Esophagus (tissue), 2 donors: ENCODE data around the gene CNGA1. TPM values are rescaled to one million over a fixed set of nuclear protein-coding genes. Genes with fewer than 3 reads are reported as not detected.

Experiments
- H3K27ac ChIP-seq, 2 donors: one replicate each; pipeline ENCODE4 v1.5.1; 2013; ENCODE audit warnings: low read depth in 2 of 2, mild to moderate bottlenecking in 2 of 2, inconsistent platforms in 1 of 2, low read length in 1 of 2, moderate library complexity in 1 of 2
- H3K27me3 ChIP-seq, 2 donors: one replicate each; pipeline ENCODE4 v1.6.1; 2013; ENCODE audit warnings: low read length in 2 of 2, control low read depth in 1 of 2, mild to moderate bottlenecking in 1 of 2; ENCODE audit not compliant: insufficient read depth in 2 of 2, control insufficient read depth in 1 of 2
- H3K36me3 ChIP-seq, 2 donors: one replicate each; pipeline ENCODE4 v1.6.1; 2013; ENCODE audit warnings: low read length in 1 of 2; ENCODE audit not compliant: control insufficient read depth in 2 of 2, insufficient read depth in 2 of 2
- H3K4me1 ChIP-seq, 2 donors: one replicate each; pipeline ENCODE4 v1.6.1; 2013; ENCODE audit warnings: low read length in 1 of 2; ENCODE audit not compliant: control insufficient read depth in 2 of 2, insufficient read depth in 2 of 2
- H3K4me3 ChIP-seq, 2 donors: one replicate each; pipeline ENCODE4 v1.5.1; 2013; ENCODE audit warnings: low read length in 2 of 2, mild to moderate bottlenecking in 2 of 2, low read depth in 1 of 2, moderate library complexity in 1 of 2
- H3K9me3 ChIP-seq, 2 donors: one replicate each; pipeline ENCODE4 v1.6.1; 2013; ENCODE audit warnings: mild to moderate bottlenecking in 2 of 2, low read depth in 1 of 2, low read length in 1 of 2, moderate library complexity in 1 of 2; ENCODE audit not compliant: control insufficient read depth in 2 of 2, insufficient read depth in 1 of 2
- WGBS, 2 donors: extraction: QIAGEN DNeasy Blood & Tissue Kit; methylation state at CpG; one replicate each; pipeline ENCODE4 v1.1.7; 2013; 5-methylcytosine and 5-hydroxymethylcytosine counted together
- polyA plus RNA-seq, 2 donors: library from polyadenylated mRNA; stranded (reverse); fragments of 200-250 nt; gene quantifications; one replicate each; pipeline ENCODE4 v1.2.3, GENCODE V29; 2013
- donor health status: healthy with polysubstance abuse.
- donor health status: Bipolar disorder and iron deficiency.

Gene CNGA1
- polyA plus RNA-seq, 2 donors, result 3.4 to 8.8 TPM

DNA sequence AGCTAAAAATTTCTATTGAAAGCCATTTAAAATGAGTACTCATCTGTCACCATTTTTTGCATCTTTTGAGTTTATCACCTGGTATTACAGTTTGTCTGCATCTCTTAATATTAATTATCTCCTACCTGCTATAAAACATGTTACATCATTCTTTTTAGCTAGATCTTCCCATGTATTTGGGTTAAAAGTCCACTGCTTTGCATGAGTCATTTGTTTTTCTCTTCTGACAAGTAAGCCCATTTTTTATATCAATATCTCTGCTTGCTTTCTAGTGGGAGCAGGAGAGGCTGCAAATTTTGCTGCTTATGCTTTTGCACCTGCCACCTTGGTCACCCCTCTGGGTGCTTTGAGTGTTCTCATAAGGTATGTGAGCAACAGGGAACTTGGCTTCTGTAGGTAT lies 16.2 kb upstream of the CNGA1 start:
- no peaks in the 10 kb centered on the region for H3K4me1 ChIP-seq
- no peak overlapping the region for H3K27ac ChIP-seq
- no peaks in the 10 kb centered on the region for H3K9me3 ChIP-seq
- no peak overlapping the region for H3K4me3 ChIP-seq
- no peaks in the 10 kb centered on the region for H3K36me3 ChIP-seq
- H3K27me3 ChIP-seq, result no peaks in the 10 kb centered on the region

DNA sequence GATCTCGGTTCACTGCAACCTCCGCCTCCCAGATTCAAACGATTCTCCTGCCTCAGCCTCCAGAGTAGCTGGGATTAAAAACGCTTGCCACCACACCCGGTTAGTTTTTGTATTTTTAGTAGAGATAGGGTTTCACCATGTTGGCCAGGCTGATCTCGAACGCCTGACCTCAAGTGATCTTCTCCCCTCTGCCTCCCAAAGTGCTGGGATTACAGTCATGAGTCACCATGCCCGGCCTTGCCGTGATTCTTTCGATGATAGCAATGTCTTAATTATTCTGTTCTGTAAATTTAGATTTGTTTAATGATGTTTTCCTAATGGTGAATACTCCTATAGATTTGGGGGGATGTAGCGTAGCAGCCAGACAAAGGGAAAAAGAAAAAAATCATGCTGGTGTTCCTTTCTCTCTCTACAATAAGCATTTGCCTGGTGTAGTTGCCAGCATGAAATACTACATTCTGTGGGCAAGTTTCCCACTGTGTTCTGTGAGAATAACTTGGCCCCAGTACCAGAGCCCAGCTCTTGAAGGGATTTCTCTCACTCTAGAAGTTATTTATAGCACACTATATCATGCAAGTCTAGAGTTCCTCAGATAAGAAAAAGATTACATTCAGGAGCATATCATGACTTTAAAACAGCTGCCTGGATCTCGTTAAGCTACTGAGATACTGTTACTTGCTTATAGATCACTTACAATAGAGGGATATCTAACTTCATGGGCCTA lies 15.5 kb upstream of the CNGA1 start:
- Histone ChIP-seq H3K9me3 (no peaks in the 10 kb centered on the region), H3K27ac (no peak overlapping the region), H3K4me1 (no peaks in the 10 kb centered on the region), H3K4me3 (no peak overlapping the region), H3K27me3 (no peaks in the 10 kb centered on the region), H3K36me3 (no peaks in the 10 kb centered on the region)
- WGBS, 2 donors, result 68 to 83% methylated on average over 12 of the region's 12 CpGs

DNA sequence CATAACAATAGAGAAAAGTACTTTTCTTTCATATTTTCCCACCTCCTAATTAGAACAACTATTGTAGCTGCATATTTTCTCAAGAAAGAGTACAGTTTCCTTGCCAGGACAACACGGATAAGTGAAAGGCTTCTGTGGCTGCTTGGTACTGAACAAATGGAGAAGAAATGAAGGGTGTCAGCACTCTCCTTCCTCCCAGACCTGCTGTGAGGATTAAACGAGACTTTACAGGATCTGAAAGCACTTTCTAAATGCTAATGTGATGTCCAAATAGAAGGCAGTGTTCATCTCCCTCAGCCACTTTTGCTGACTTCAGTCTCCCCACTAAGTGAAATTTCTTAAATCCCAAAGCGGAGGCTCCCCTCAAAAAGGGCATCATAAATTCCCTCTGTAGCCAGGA lies 14.0 kb upstream of the CNGA1 start:
- WGBS, 2 donors, result 71 to 73% methylated on average over 3 of the region's 3 CpGs
- no peak overlapping the region for H3K4me3 ChIP-seq
- no peak overlapping the region for H3K27ac ChIP-seq
- no peaks in the 10 kb centered on the region for H3K27me3 ChIP-seq
- H3K4me1 ChIP-seq, result no peaks in the 10 kb centered on the region
- H3K9me3 ChIP-seq, result no peaks in the 10 kb centered on the region
- H3K36me3 ChIP-seq, result peaks cover 1 to 4% of the 10 kb centered on the region in 2 donors

DNA sequence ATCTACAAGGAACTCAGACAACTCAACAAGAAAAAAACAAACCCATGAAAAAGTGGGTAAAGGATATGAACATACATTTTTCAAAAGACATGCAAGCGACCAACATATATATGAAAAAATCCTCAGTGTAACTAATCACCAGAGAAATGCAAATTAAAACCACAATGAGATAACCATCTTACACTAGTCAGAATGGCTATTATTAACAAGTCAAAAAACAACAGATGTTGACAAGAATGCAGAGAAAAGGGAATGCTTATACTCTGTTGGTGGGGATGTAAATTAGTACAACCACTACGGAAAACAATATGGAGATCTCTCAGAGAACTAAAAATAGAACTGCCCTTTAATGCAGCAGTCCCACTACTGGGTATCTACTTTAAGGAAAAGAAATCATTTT lies 12.2 kb upstream of the CNGA1 start:
- Histone ChIP-seq H3K4me3 (no peak overlapping the region), H3K27me3 (no peaks in the 10 kb centered on the region), H3K27ac (no peak overlapping the region), H3K36me3 (peaks cover 1 to 4% of the 10 kb centered on the region in 2 donors), H3K4me1 (no peaks in the 10 kb centered on the region), H3K9me3 (no peaks in the 10 kb centered on the region)
- WGBS, 2 donors, result 49 to 65% methylated on average over 2 of the region's 2 CpGs

DNA sequence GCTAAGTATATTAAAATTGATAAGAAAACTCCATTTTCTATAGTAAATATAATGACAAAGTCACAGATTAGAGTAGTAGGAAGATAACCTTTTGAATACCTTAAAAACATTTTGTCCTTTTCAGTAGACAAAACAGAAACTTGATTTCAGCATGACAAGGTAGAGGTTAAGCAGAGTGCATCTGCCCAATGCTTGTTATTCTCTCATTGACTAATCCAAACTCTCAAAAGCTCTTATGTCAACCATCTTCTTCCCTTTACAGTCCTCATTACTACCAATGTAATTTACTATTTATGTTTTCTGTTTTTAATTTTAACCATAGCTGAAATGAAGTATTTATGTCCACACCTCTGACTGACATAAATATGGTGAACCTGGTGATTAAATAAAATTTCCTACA lies 11.2 kb upstream of the CNGA1 start:
- no peak overlapping the region for H3K4me3 ChIP-seq
- H3K4me1 ChIP-seq, result no peaks in the 10 kb centered on the region
- H3K27ac ChIP-seq, result no peak overlapping the region
- H3K9me3 ChIP-seq, result no peaks in the 10 kb centered on the region
- H3K27me3 ChIP-seq, result no peaks in the 10 kb centered on the region
- peaks cover 1 to 4% of the 10 kb centered on the region in 2 donors for H3K36me3 ChIP-seq

DNA sequence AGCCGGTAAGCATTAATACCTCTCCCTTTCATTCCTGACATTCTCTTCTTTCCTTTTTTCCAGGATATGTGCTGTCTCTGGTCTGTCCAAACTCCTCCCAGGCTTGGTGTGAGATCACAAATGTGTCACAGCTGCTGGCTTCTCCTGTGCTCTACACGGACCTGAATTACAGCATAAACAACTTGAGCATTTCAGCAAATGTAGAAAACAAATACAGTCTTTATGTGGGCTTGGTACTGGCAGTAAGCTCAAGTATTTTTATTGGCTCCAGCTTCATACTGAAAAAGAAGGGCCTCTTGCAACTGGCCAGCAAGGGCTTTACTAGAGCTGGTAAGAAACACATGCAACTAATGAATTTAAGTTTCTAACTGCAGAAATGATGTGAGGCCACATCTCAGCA lies 8.5 kb upstream of the CNGA1 start:
- H3K4me1 ChIP-seq, result no peaks in the 10 kb centered on the region
- H3K27ac ChIP-seq, result no peak overlapping the region
- no peak overlapping the region for H3K4me3 ChIP-seq
- H3K36me3 ChIP-seq, result peaks cover 1 to 4% of the 10 kb centered on the region in 2 donors
- WGBS, 2 donors, result 54 to 55% methylated on average over 2 of the region's 2 CpGs
- H3K27me3 ChIP-seq, result no peaks in the 10 kb centered on the region
- no peaks in the 10 kb centered on the region for H3K9me3 ChIP-seq

DNA sequence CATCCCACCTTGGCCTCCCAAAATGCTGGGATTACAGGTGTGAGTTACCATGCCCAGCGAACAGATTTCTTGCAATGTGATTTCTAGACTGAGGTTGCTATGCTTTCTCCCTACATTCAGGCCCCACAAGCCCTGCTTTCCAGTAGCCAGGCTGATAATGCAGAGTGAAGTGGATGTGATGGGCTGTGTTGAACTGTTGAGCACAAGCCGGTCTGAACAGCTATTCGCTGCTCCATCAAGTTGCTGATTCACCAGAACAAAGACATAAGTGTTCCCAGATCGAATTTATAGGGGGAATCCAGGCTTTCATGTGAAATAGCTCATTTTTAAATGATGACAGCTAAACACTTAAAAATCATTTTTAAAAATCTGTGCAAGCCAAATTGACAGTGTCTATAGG lies 8.0 kb upstream of the CNGA1 start:
- no peaks in the 10 kb centered on the region for H3K4me1 ChIP-seq
- H3K36me3 ChIP-seq, result peaks cover 1 to 4% of the 10 kb centered on the region in 2 donors
- H3K9me3 ChIP-seq, result no peaks in the 10 kb centered on the region
- WGBS, 2 donors, result 84 to 87% methylated on average over 4 of the region's 4 CpGs
- H3K27ac ChIP-seq, result no peak overlapping the region
- no peak overlapping the region for H3K4me3 ChIP-seq
- H3K27me3 ChIP-seq, result no peaks in the 10 kb centered on the region

DNA sequence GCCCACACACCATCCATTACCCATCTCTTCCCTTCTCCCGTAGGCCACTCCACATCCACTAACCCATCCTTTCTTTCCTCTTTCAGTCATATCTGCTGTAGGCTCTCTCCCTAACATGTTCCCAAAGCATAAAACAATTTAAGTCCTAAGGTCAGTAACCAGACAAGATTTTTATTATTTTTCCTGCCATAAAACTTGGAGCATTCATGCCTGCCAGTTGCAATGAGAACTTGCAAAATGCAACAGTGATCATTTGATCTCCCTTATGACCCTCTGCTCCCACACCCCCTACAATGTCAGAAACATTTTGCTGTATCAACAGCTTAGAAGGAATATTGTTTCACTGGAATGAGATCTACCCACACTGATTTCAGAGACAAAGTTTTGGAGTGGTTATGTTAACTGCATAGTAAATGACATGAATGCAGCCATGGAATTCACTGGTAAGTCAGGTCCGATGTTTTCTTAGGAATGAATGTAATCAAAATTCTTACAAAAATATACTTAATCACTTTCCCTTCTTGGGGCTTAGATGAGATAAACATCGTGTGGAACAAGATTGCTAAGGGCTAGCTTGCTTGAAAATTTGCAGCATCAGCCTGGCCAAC lies 5.8 kb upstream of the CNGA1 start:
- Histone ChIP-seq H3K4me1 (no peaks in the 10 kb centered on the region), H3K27ac (no peak overlapping the region), H3K9me3 (no peaks in the 10 kb centered on the region), H3K4me3 (no peak overlapping the region), H3K36me3 (peaks cover 1 to 4% of the 10 kb centered on the region in 2 donors), H3K27me3 (no peaks in the 10 kb centered on the region)
- 63 to 77% methylated on average over 3 of the region's 3 CpGs for WGBS, 2 donors

DNA sequence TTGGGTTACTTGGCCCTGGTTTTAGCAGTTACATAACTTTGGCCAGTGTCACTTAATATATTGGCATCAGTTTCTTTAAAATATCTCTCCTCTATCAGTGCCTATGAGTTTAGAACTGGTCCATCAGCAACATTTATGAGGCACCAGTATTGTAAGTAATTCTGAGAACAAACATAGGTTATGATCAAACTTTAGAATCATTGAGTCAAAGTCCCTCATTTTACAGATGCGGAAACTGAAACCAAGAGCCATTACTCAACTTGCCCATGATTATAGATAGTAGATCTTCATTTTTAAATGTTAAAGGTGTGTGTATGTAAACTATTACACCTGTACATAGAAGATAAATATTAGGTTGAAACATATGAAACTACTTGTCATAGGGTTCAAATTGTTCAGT lies 4.6 kb upstream of the CNGA1 start:
- H3K9me3 ChIP-seq, result no peaks in the 10 kb centered on the region
- peaks cover 1 to 4% of the 10 kb centered on the region in 2 donors for H3K36me3 ChIP-seq
- no peak overlapping the region for H3K27ac ChIP-seq
- no peaks in the 10 kb centered on the region for H3K27me3 ChIP-seq
- 28 to 97% methylated on average over 1 of the region's 1 CpG for WGBS, 2 donors
- no peak overlapping the region for H3K4me3 ChIP-seq
- no peaks in the 10 kb centered on the region for H3K4me1 ChIP-seq

DNA sequence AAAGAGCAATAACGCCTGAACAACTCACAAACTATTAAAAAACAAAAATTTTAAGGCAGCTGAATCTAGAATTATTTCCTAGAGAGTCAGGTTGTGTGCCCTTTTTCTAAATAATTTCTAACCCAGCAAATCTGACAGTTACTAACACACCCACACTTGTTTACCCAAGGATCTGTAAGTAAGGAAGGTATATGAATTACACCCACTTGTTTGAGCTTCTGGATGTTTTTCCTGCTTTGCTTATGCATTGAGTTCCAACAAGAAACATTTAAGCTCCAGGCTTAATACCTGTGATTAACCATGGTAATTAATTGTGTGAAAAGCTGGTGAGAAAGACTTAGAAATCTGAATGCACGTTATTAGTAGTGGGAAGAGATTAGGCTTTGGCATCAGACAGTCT lies 1.6 kb upstream of the CNGA1 start:
- Histone ChIP-seq H3K4me3 (peak overlapping the region in 1 of 2 donors; percentile 75), H3K27ac (peak overlapping the region in 1 of 2 donors; percentile 98), H3K27me3 (no peaks in the 10 kb centered on the region), H3K36me3 (no peaks in the 10 kb centered on the region), H3K4me1 (no peaks in the 10 kb centered on the region), H3K9me3 (no peaks in the 10 kb centered on the region)
- 49 to 56% methylated on average over 2 of the region's 2 CpGs for WGBS, 2 donors
